Activated T-helper 1 cell treated with anti-CD3 and anti-CD28 coated beads, Interleukin-12 subunit alpha, Interleukin-12 subunit beta, Interleukin-2, Interleukin-4 antibody, amounts not matched to agents 30 ng/mL and 10 ng/mL and 1 ng/mL, durations not matched to agents 14 hours and 24 hours and 36 hours (primary cell): Measurements from ENCODE around the gene POTEC. TPM values are rescaled to one million over a fixed set of nuclear protein-coding genes. Genes with fewer than 3 reads are reported as not detected.
"Not testable (repeated sequence)": the region's sequence is repeated elsewhere in the genome, so short reads cannot be mapped to it uniquely, and the experiment has no call there.

Experiments
- DNase-seq: peaks from one replicate; pipeline ENCODE4 v3.0.0; 2021; ENCODE audit warnings: low spot score
- H3K27ac Mint-ChIP-seq: one replicate; pipeline ENCODE4 v1.8.0; 2021; ENCODE audit warnings: mild to moderate bottlenecking, mixed read lengths
- H3K27me3 Mint-ChIP-seq: one replicate; pipeline ENCODE4 v1.8.0; 2022; ENCODE audit warnings: mild to moderate bottlenecking, moderate library complexity, mixed read lengths; ENCODE audit not compliant: insufficient read depth
- H3K36me3 Mint-ChIP-seq: one replicate; pipeline ENCODE4 v1.8.0; 2021; ENCODE audit warnings: low read depth, mixed read lengths
- H3K4me1 Mint-ChIP-seq: one replicate; pipeline ENCODE4 v1.8.0; 2021; ENCODE audit warnings: low read depth, mixed read lengths
- H3K4me3 Mint-ChIP-seq: one replicate; pipeline ENCODE4 v1.8.0; 2021; ENCODE audit warnings: mild to moderate bottlenecking, moderate library complexity, mixed read lengths
- H3K9me3 Mint-ChIP-seq: one replicate; pipeline ENCODE4 v1.8.0; 2021; ENCODE audit warnings: mixed read lengths
- intact Hi-C: fragments of 100-400 bp; cut with micrococcal nuclease; formaldehyde crosslinking; loops from one replicate; pipeline ENCODE4 v1.15.1; 2024
- total RNA-seq: library from RNA; stranded (reverse); gene quantifications from 2 replicates; pipeline ENCODE4 v1.2.3, GENCODE V29; 2022

The POTEC gene
- total RNA-seq, 1 donor from 2014 or later, result not detected

DNA sequence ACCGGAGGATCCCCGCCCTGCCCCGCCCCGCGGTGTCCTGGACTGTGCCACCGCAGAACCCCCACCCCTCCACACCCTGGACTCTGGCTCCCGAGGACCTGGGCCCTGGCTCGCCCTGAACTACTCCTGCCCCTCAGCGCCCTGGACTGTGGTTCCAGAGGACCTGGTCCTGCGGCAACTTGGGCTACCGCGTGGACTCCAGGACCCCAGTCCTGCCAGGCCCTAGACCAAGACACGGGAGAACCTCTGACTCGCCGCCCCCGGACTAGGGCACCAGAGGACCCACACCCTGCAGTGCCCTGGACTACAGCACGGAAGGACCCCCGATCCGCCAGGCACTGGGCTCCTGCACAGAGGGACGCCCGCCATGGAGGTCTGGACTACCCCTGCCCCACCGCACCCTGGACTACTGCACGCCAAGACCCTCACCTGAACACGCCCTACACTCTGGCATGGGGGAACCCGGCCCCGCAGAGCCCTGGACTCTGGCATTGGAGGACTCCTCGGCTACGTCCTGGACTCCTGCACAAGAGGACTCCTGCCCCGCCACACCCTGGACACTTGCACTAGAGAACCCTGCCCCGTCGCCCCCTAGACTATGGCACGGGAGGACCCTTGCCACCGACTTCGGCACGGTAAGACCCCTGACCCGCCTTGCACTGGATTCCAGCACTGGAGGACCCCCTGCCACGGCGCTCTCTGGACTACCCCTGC lies 69.2 kb downstream of the POTEC start:
- DNase-seq, H3K36me3 Mint-ChIP-seq, intact Hi-C loops, H3K27me3 Mint-ChIP-seq, H3K9me3 Mint-ChIP-seq, H3K27ac Mint-ChIP-seq, H3K4me1 Mint-ChIP-seq, H3K4me3 Mint-ChIP-seq: not testable (repeated sequence)

GRCh38 chr18:14473250-14474006 lies 70.0 kb downstream of the POTEC start:
- intact Hi-C loops, H3K27me3 Mint-ChIP-seq, H3K9me3 Mint-ChIP-seq, H3K36me3 Mint-ChIP-seq, H3K4me1 Mint-ChIP-seq, H3K4me3 Mint-ChIP-seq, H3K27ac Mint-ChIP-seq, DNase-seq: not testable (repeated sequence)

- H3K9me3 Mint-ChIP-seq, H3K4me3 Mint-ChIP-seq, H3K36me3 Mint-ChIP-seq, H3K27me3 Mint-ChIP-seq, intact Hi-C loops, H3K4me1 Mint-ChIP-seq, DNase-seq, H3K27ac Mint-ChIP-seq: not testable (repeated sequence)
These were observed 72.1 kb downstream of the POTEC start for GRCh38 chr18:14471286-14471685.

DNA sequence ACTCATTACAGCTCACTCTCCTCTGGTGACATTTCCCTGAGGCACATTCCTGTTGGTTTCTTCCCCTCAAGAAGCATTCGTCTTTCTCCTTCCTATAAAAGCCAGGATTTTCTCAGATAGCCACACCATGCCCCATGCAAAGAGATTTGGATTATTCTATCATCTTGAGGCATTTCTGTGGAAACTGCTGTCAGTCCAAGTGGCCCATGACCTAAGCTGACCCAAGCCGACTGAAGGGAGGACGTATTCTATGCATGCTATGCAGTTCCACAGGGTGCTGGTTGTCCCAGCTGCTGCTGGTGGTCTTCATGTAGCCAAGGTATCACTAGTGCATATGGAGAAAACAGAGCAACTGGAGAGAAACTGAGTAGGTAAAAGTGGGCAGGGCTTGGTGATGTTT lies 73.0 kb downstream of the POTEC start:
- H3K4me3 Mint-ChIP-seq, H3K4me1 Mint-ChIP-seq, H3K36me3 Mint-ChIP-seq, DNase-seq, H3K9me3 Mint-ChIP-seq, intact Hi-C loops, H3K27ac Mint-ChIP-seq, H3K27me3 Mint-ChIP-seq: not testable (repeated sequence)

DNA sequence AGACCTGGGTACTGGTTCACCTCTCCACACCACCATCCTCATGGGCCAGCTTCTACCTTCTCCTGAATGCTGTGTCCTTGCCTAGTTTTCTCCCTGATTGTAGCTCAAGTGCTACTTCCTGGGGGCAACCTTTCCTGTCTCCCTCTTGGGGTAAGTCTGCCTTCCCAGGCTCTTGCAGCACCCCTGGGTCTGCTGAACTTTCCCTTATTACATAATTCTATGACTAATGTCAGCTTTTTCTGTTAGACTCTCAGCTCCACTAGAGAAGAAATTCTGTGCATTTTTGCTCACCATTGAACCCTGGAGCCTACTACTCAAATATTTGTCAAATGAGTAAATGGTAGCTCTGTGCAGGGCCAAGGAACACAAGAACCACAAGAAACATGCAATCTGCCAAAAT lies 73.4 kb downstream of the POTEC start:
- H3K27me3 Mint-ChIP-seq, DNase-seq, H3K4me3 Mint-ChIP-seq, H3K9me3 Mint-ChIP-seq, H3K36me3 Mint-ChIP-seq, H3K27ac Mint-ChIP-seq, H3K4me1 Mint-ChIP-seq, intact Hi-C loops: not testable (repeated sequence)

DNA sequence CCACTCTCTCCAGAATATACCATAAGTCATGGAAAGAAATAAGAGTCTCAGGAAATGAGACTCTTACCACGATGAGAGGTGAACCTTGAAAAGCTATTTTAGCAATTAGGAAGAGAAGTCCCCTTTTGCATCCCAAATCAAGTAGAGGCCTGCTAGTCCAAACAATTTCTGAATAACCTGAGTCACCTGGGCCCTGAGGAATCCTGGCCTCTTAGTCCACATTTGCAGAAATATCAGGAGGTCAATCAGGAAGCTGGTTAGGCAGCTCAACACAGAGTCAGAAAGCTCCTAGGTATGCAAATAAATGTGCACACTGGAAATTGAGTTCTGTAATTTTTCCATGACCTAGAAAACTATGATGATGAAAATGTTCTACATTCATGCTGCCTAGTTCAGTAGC lies 77.4 kb downstream of the POTEC start:
- H3K9me3 Mint-ChIP-seq, H3K36me3 Mint-ChIP-seq, H3K4me3 Mint-ChIP-seq, DNase-seq, H3K4me1 Mint-ChIP-seq, intact Hi-C loops, H3K27ac Mint-ChIP-seq: not testable (repeated sequence)
- H3K27me3 Mint-ChIP-seq, result peaks cover 16% of the 10 kb centered on the region

Other genes starting within 250 kb of the POTEC start
- gene ANKRD30B, start 204.6 kb upstream of the POTEC start, total RNA-seq, result not detected in 2 replicates